Hepatic stellate cell (primary cell): Measurements from ENCODE around the gene RNF114.
"Not testable (repeated sequence)": the region's sequence is repeated elsewhere in the genome, so short reads cannot be mapped to it uniquely, and the experiment has no call there.

ENCODE experiments used
- DNase-seq: peaks from one replicate; pipeline ENCODE4 v3.0.0; 2011; ENCODE audit warnings: low spot score

The RNF114 gene

GRCh38 chr20:49987015-49987867 lies 51.0 kb downstream of the RNF114 start:
- DNase-seq = no peak

DNA sequence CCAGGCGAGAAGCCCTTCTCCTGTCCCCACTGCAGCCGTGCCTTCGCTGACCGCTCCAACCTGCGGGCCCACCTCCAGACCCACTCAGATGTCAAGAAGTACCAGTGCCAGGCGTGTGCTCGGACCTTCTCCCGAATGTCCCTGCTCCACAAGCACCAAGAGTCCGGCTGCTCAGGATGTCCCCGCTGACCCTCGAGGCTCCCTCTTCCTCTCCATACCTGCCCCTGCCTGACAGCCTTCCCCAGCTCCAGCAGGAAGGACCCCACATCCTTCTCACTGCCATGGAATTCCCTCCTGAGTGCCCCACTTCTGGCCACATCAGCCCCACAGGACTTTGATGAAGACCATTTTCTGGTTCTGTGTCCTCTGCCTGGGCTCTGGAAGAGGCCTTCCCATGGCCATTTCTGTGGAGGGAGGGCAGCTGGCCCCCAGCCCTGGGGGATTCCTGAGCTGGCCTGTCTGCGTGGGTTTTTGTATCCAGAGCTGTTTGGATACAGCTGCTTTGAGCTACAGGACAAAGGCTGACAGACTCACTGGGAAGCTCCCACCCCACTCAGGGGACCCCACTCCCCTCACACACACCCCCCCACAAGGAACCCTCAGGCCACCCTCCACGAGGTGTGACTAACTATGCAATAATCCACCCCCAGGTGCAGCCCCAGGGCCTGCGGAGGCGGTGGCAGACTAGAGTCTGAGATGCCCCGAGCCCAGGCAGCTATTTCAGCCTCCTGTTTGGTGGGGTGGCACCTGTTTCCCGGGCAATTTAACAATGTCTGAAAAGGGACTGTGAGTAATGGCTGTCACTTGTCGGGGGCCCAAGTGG lies 51.9 kb downstream of the RNF114 start:
- DNase-seq = no peak

DNA sequence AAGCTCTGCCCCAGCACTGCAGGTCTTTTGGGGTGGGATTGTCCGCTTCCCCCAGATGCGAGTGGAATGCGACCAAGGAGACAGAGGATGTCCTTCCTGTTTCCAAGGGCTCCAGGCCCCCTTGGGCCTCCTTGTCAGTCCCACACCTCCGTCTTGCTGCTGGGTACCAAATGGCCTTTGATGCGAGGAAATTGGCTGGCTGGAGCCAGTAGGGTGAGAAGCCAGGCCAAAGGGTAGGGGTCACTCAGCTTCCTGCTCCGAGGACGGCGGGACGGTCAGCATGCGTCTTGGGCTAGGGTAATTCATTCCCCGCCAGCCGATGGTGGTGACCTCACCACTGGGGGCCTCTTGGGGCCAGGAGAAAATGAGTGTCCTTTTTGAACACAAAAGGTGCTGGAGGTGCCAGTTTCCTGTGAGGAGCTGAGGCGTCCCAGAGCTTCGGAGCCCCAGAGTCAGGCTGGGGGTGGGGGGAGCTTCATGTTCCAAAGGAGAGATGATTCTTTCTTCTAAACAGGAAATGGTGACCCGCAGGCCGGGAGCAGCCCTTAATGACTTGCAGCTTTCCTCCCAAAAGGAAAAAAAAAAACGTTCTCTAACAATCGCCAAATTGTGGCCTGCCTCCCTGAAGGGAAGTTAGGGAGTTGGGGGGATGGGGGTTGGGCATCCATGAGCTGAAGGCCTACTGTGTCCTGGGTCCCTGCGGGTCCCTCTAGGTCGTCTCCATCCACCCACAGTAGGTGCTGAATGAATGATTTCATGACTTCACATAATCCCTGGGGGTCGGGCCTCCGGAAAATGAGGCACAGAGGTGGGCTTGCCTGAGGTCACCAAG lies 53.3 kb downstream of the RNF114 start:
- peak; percentile 75 for DNase-seq

DNA sequence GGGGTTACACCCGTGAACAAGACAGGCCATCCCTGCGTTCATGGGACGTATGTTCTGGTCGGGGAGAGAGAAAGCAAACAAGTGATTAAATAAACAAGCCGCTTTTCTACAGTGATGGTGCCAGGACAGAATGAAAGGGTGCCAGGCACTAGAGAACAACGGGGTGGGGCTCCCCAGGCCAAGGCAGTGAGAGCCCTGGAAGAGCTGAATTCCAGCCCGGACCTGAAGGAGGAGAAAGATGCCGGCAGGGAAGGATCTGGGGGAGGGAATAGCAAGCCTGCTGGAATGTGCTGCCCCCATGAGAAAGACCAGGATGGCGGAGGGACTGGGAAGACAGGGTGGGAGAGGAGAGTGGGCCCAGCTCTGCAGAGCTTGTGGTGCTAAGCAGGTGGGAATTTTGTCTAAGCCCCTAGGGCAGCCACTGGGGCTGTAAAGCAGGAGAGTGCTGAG lies 54.1 kb downstream of the RNF114 start:
- no peak for DNase-seq

- DNase-seq = no peak
Measured at GRCh38 chr20:49993301-49993751, 57.1 kb downstream of the RNF114 start.

- no peak for DNase-seq
Measured at GRCh38 chr20:49995586-49995985, 59.4 kb downstream of the RNF114 start.

GRCh38 chr20:49998478-49999188 lies 62.4 kb downstream of the RNF114 start:
- not testable (repeated sequence) for DNase-seq

GRCh38 chr20:49999329-49999728 lies 63.1 kb downstream of the RNF114 start:
- no peak for DNase-seq

GRCh38 chr20:50000548-50001222 lies 64.5 kb downstream of the RNF114 start:
- DNase-seq = not testable (repeated sequence)

- DNase-seq = no peak
Measured at GRCh38 chr20:50001784-50002311, 65.7 kb downstream of the RNF114 start.

DNA sequence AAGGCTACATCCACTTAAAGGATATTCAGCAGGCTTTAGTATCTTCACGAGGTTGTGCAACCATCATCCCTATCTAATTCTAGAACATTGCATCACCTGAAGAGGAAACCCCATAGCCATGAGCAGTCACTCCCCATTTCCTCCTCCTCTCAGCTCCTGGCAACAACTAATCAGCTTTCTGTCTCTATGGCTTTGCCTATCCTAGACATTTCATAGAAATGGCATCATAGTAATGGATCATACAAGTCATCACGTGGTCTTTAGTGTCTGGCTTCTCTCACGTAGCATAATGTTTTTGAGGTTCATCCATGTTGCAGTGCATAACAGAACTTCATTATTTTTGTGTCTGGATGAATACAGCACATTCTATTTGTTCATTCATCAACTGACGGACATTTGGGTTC lies 67.1 kb downstream of the RNF114 start:
- peak; percentile 52 for DNase-seq
